HEK293T (cell line): ENCODE results near the gene XIRP2.

Experiments
- CTCF ChIA-PET: fragments of 350-600 bp; formaldehyde crosslinking; extraction: SDS; loops from one replicate; lab custom pipeline; 2021; ENCODE audit warnings: antibody characterized with exemption, inconsistent platforms; lab: Yijun Ruan, JAX
- POLR2A ChIA-PET: fragments of 350-600 bp; formaldehyde crosslinking; extraction: SDS; loops from one replicate; lab custom pipeline; 2020; ENCODE audit warnings: antibody characterized with exemption, inconsistent platforms; lab: Yijun Ruan, JAX
- DNase-seq: peaks from one replicate; pipeline ENCODE4 v3.0.0; 2012; ENCODE audit warnings: mixed read lengths; ENCODE audit errors: extremely low spot score
- ARNT ChIP-seq: fragments of 450-650 bp; IDR thresholded peaks from 2 replicates; pipeline ENCODE4 v1.6.1; 2017; ENCODE audit warnings: mild to moderate bottlenecking
- BHLHE40 ChIP-seq: fragments of 450-650 bp; IDR thresholded peaks from 2 replicates; pipeline ENCODE4 v1.6.1; 2016; ENCODE audit warnings: mild to moderate bottlenecking, moderate library complexity, borderline replicate concordance
- CTBP1 ChIP-seq: fragments of 450-650 bp; IDR thresholded peaks from 2 replicates; pipeline ENCODE4 v1.6.1; 2016; ENCODE audit warnings: borderline replicate concordance
- ELF4 ChIP-seq: fragments of 450-650 bp; IDR thresholded peaks from 2 replicates; pipeline ENCODE4 v1.6.1; 2017; ENCODE audit warnings: antibody characterized with exemption
- FOXA1 ChIP-seq: fragments of 450-650 bp; IDR thresholded peaks from 2 replicates; pipeline ENCODE4 v1.6.1; 2016; ENCODE audit warnings: mild to moderate bottlenecking
- FOXK2 ChIP-seq: fragments of 450-650 bp; IDR thresholded peaks from 2 replicates; pipeline ENCODE4 v1.6.1; 2016; ENCODE audit warnings: mild to moderate bottlenecking
- FOXM1 ChIP-seq: fragments of 450-650 bp; IDR thresholded peaks from 2 replicates; pipeline ENCODE4 v1.6.1; 2017; ENCODE audit warnings: mild to moderate bottlenecking, borderline replicate concordance
- HDGF ChIP-seq: fragments of 450-650 bp; IDR thresholded peaks from 2 replicates; pipeline ENCODE4 v1.6.1; 2017; ENCODE audit warnings: antibody characterized with exemption, borderline replicate concordance
- L3MBTL2 ChIP-seq: fragments of 450-650 bp; conservative IDR thresholded peaks from 2 replicates; pipeline ENCODE4 v1.6.1; 2016; ENCODE audit warnings: mild to moderate bottlenecking
- LEF1 ChIP-seq: fragments of 450-650 bp; IDR thresholded peaks from 2 replicates; pipeline ENCODE4 v1.6.1; 2017; ENCODE audit warnings: mild to moderate bottlenecking, borderline replicate concordance
- NFRKB ChIP-seq: fragments of 450-650 bp; IDR thresholded peaks from 2 replicates; pipeline ENCODE4 v1.6.1; 2016; ENCODE audit warnings: mild to moderate bottlenecking, moderate library complexity
- PKNOX1 ChIP-seq: fragments of 450-650 bp; IDR thresholded peaks from 2 replicates; pipeline ENCODE4 v1.6.1; 2016
- SP1 ChIP-seq: fragments of 450-650 bp; IDR thresholded peaks from 2 replicates; pipeline ENCODE4 v1.6.1; 2017
- SUZ12 ChIP-seq: fragments of 450-650 bp; IDR thresholded peaks from 2 replicates; pipeline ENCODE4 v1.6.1; 2016; ENCODE audit warnings: mild to moderate bottlenecking
- TARDBP ChIP-seq: fragments of 450-650 bp; IDR thresholded peaks from 2 replicates; pipeline ENCODE4 v1.6.1; 2016
- ZNF384 ChIP-seq: fragments of 450-650 bp; IDR thresholded peaks from 2 replicates; pipeline ENCODE4 v1.6.1; 2016

Gene XIRP2

GRCh38 chr2:166899676-166900075, 11.4 kb downstream of the XIRP2 start:
- ChIA-PET CTCF (no interaction called here), POLR2A (no interaction called here)
- TF ChIP-seq SUZ12 (no peak), L3MBTL2 (no peak), FOXK2 (no peak), PKNOX1 (no peak), ZNF384 (no peak), BHLHE40 (no peak), FOXA1 (no peak), SP1 (no peak), HDGF (no peak), LEF1 (no peak), FOXM1 (no peak)
- no peak for DNase-seq

GRCh38 chr2:166900700-166901099, 12.4 kb downstream of the XIRP2 start:
- POLR2A ChIA-PET, result no interaction called here
- CTCF ChIA-PET, result no interaction called here

GRCh38 chr2:166901336-166901735, 13.1 kb downstream of the XIRP2 start:
- ChIA-PET CTCF (no interaction called here), POLR2A (no interaction called here)
- TF ChIP-seq L3MBTL2 (no peak), SP1 (no peak), PKNOX1 (no peak), FOXK2 (no peak), BHLHE40 (no peak), SUZ12 (no peak), LEF1 (no peak), FOXM1 (no peak), CTBP1 (no peak), FOXA1 (no peak)
- no peak for DNase-seq

More at GRCh38 chr2:166900700-166901099, 12.4 kb downstream of the XIRP2 start:
- no peak for TF ChIP-seq CTBP1
- no peak for TF ChIP-seq LEF1
- no peak for TF ChIP-seq TARDBP
- TF ChIP-seq FOXM1, result no peak
- TF ChIP-seq HDGF, result no peak
- no peak for TF ChIP-seq NFRKB
- TF ChIP-seq SP1, result no peak
- no peak for TF ChIP-seq ZNF384
- no peak for TF ChIP-seq FOXK2
- no peak for TF ChIP-seq L3MBTL2
- no peak for TF ChIP-seq BHLHE40
- TF ChIP-seq ARNT, result no peak
- no peak for TF ChIP-seq FOXA1
- TF ChIP-seq PKNOX1, result no peak
- TF ChIP-seq ELF4, result no peak
- TF ChIP-seq SUZ12, result no peak
- peak; percentile 9 for DNase-seq

GRCh38 chr2:166916987-166917386, 28.7 kb downstream of the XIRP2 start:
- POLR2A ChIA-PET, result no interaction called here
- DNase-seq, result no peak
- CTCF ChIA-PET, result no interaction called here
- TF ChIP-seq BHLHE40, result no peak
- TF ChIP-seq NFRKB, result no peak
- no peak for TF ChIP-seq L3MBTL2
- TF ChIP-seq HDGF, result no peak
- no peak for TF ChIP-seq FOXK2
- no peak for TF ChIP-seq ARNT
- no peak for TF ChIP-seq SUZ12
- no peak for TF ChIP-seq TARDBP
- no peak for TF ChIP-seq FOXA1
- no peak for TF ChIP-seq ZNF384
- TF ChIP-seq SP1, result no peak
- no peak for TF ChIP-seq ELF4
- no peak for TF ChIP-seq LEF1
- TF ChIP-seq FOXM1, result no peak
- no peak for TF ChIP-seq PKNOX1
- TF ChIP-seq CTBP1, result no peak

GRCh38 chr2:166917415-166917814, 29.1 kb downstream of the XIRP2 start:
- ChIA-PET POLR2A (no interaction called here), CTCF (no interaction called here)
- DNase-seq, result no peak
- TF ChIP-seq TARDBP (no peak), FOXA1 (no peak), SUZ12 (no peak), LEF1 (no peak), FOXK2 (no peak), HDGF (no peak), SP1 (no peak), ZNF384 (no peak), FOXM1 (no peak), CTBP1 (no peak), PKNOX1 (no peak), ARNT (no peak), L3MBTL2 (no peak), BHLHE40 (no peak), NFRKB (no peak), ELF4 (no peak)
